Measurements from ENCODE around the gene GNG7. TPM values are rescaled to one million over a fixed set of nuclear protein-coding genes. Genes with fewer than 3 reads are reported as not detected.
A peak's percentile ranks its signal among the peaks of the same experiment; 100 is the strongest.

GNG7 gene
- total RNA-seq, 1 donor from 2014 or later, result 1.8 TPM

- DNase-seq (ENCODE audit: low read depth) (peak; percentile 30), FAIRE-seq (no peak)
- peak overlapping the region; percentile 38 for H3K9ac ChIP-seq (ENCODE audit: low read length)
- no peak overlapping the region for H2AFZ ChIP-seq (ENCODE audit: low read depth, low read length)
- TF ChIP-seq EZH2 (IDR thresholded peaks at IDR 0.05; ENCODE audit: insufficient read depth, low read length) (no peak), CTCF (IDR thresholded peaks at IDR 0.05; ENCODE audit: insufficient read depth, low read depth, low read length) (no peak)
- no peaks in the 10 kb centered on the region for H3K79me2 ChIP-seq (ENCODE audit: insufficient read depth, low read length)
- H3K27me3 ChIP-seq (ENCODE audit: insufficient read depth, low read length), result peaks cover 6% of the 10 kb centered on the region
- H4K20me1 ChIP-seq (ENCODE audit: insufficient read depth, low read length), result no peaks in the 10 kb centered on the region
- H3K4me3 Mint-ChIP-seq (ENCODE audit: unreplicated experiment), result no peak overlapping the region
- H3K36me3 Mint-ChIP-seq (ENCODE audit: low read depth, unreplicated experiment), result no peaks in the 10 kb centered on the region
- no peaks in the 10 kb centered on the region for H3K36me3 ChIP-seq (ENCODE audit: insufficient read depth, low read length)
- H3K4me1 ChIP-seq (ENCODE audit: insufficient read depth, low read length), result peaks cover 12% of the 10 kb centered on the region
- H3K27me3 Mint-ChIP-seq (ENCODE audit: low read depth, unreplicated experiment), result no peaks in the 10 kb centered on the region
- no peaks in the 10 kb centered on the region for H3K9me3 ChIP-seq (ENCODE audit: insufficient read depth, low read depth, low read length)
- H3K27ac ChIP-seq (ENCODE audit: low read depth, low read length), result no peak overlapping the region
- peaks cover 5% of the 10 kb centered on the region for H3K4me1 Mint-ChIP-seq (ENCODE audit: low read depth, unreplicated experiment)
- H3K4me2 ChIP-seq (ENCODE audit: low read length), result peak overlapping the region; percentile 56
- H3K27ac Mint-ChIP-seq (ENCODE audit: unreplicated experiment), result no peak overlapping the region
- H3K9me3 Mint-ChIP-seq (ENCODE audit: unreplicated experiment), result peaks cover 19% of the 10 kb centered on the region
- H3K4me3 ChIP-seq (ENCODE audit: insufficient read depth, low read depth, low read length), result no peak overlapping the region
Observed at GRCh38 chr19:2588081-2588777, 114.3 kb downstream of the GNG7 start.

GRCh38 chr19:2587001-2587719 lies 115.3 kb downstream of the GNG7 start:
- Histone ChIP-seq H3K9ac (ENCODE audit: low read length) (peak overlapping the region; percentile 46), H3K27me3 (ENCODE audit: insufficient read depth, low read length) (peaks cover 6% of the 10 kb centered on the region), H4K20me1 (ENCODE audit: insufficient read depth, low read length) (no peaks in the 10 kb centered on the region), H3K4me1 (ENCODE audit: insufficient read depth, low read length) (peaks cover 12% of the 10 kb centered on the region), H3K9me3 (ENCODE audit: insufficient read depth, low read depth, low read length) (no peaks in the 10 kb centered on the region), H3K4me3 (ENCODE audit: insufficient read depth, low read depth, low read length) (no peak overlapping the region), H2AFZ (ENCODE audit: low read depth, low read length) (peak overlapping the region; percentile 66), H3K27ac (ENCODE audit: low read depth, low read length) (no peak overlapping the region), H3K79me2 (ENCODE audit: insufficient read depth, low read length) (no peaks in the 10 kb centered on the region), H3K4me2 (ENCODE audit: low read length) (peak overlapping the region; percentile 56), H3K36me3 (ENCODE audit: insufficient read depth, low read length) (no peaks in the 10 kb centered on the region)
- Mint-ChIP-seq H3K9me3 (ENCODE audit: unreplicated experiment) (peaks cover 23% of the 10 kb centered on the region), H3K4me1 (ENCODE audit: low read depth, unreplicated experiment) (peaks cover 5% of the 10 kb centered on the region), H3K27ac (ENCODE audit: unreplicated experiment) (peak overlapping the region; percentile 53), H3K36me3 (ENCODE audit: low read depth, unreplicated experiment) (no peaks in the 10 kb centered on the region), H3K27me3 (ENCODE audit: low read depth, unreplicated experiment) (no peaks in the 10 kb centered on the region), H3K4me3 (ENCODE audit: unreplicated experiment) (no peak overlapping the region)
- no peak for DNase-seq (ENCODE audit: low read depth)
- FAIRE-seq, result no peak
- no peak for TF ChIP-seq EZH2 (IDR thresholded peaks at IDR 0.05; ENCODE audit: insufficient read depth, low read length)
- no peak for TF ChIP-seq CTCF (IDR thresholded peaks at IDR 0.05; ENCODE audit: insufficient read depth, low read depth, low read length)

GRCh38 chr19:2586196-2586595 lies 116.3 kb downstream of the GNG7 start:
- Mint-ChIP-seq H3K4me1 (ENCODE audit: low read depth, unreplicated experiment) (peaks cover 5% of the 10 kb centered on the region), H3K9me3 (ENCODE audit: unreplicated experiment) (peaks cover 20% of the 10 kb centered on the region), H3K27me3 (ENCODE audit: low read depth, unreplicated experiment) (no peaks in the 10 kb centered on the region), H3K36me3 (ENCODE audit: low read depth, unreplicated experiment) (peaks cover 5% of the 10 kb centered on the region), H3K4me3 (ENCODE audit: unreplicated experiment) (no peak overlapping the region), H3K27ac (ENCODE audit: unreplicated experiment) (no peak overlapping the region)
- Histone ChIP-seq H3K79me2 (ENCODE audit: insufficient read depth, low read length) (no peaks in the 10 kb centered on the region), H3K36me3 (ENCODE audit: insufficient read depth, low read length) (no peaks in the 10 kb centered on the region), H3K27me3 (ENCODE audit: insufficient read depth, low read length) (peaks cover 6% of the 10 kb centered on the region), H2AFZ (ENCODE audit: low read depth, low read length) (no peak overlapping the region), H3K27ac (ENCODE audit: low read depth, low read length) (no peak overlapping the region), H3K9ac (ENCODE audit: low read length) (no peak overlapping the region), H3K4me3 (ENCODE audit: insufficient read depth, low read depth, low read length) (no peak overlapping the region), H3K9me3 (ENCODE audit: insufficient read depth, low read depth, low read length) (peaks cover 5% of the 10 kb centered on the region), H3K4me1 (ENCODE audit: insufficient read depth, low read length) (peaks cover 12% of the 10 kb centered on the region), H3K4me2 (ENCODE audit: low read length) (no peak overlapping the region), H4K20me1 (ENCODE audit: insufficient read depth, low read length) (no peaks in the 10 kb centered on the region)
- DNase-seq (ENCODE audit: low read depth), result no peak
- no peak for FAIRE-seq
- no peak for TF ChIP-seq EZH2 (IDR thresholded peaks at IDR 0.05; ENCODE audit: insufficient read depth, low read length)
- no peak for TF ChIP-seq CTCF (IDR thresholded peaks at IDR 0.05; ENCODE audit: insufficient read depth, low read depth, low read length)

Measured in astrocyte (in vitro differentiated cells and primary cell).